Fibroblast of villous mesenchyme (primary cell): ENCODE measurements around the gene OSBPL8. TPM values are rescaled to one million over a fixed set of nuclear protein-coding genes. Genes with fewer than 3 reads are reported as not detected.
"Not testable (repeated sequence)": the region's sequence is repeated elsewhere in the genome, so short reads cannot be mapped to it uniquely, and the experiment has no call there.

Experiments
- DNase-seq: peaks from one replicate; pipeline ENCODE4 v3.0.0-alpha.2; 2010; ENCODE audit warnings: low read depth
- H3K4me3 ChIP-seq: 2 replicates; pipeline ENCODE4 v1.5.1; 2011; ENCODE audit warnings: low read depth, mild to moderate bottlenecking, low read length
- total RNA-seq: library from RNA; depleted of rRNA; stranded (reverse); fragments of >200 nt; gene quantifications from 2 replicates; pipeline ENCODE4 v1.2.3, GENCODE V29; 2012
- TF ChIP-seq, protein P1 (sequence below): IDR thresholded peaks from 2 replicates; pipeline ENCODE4 v1.5.1; 2012; ENCODE audit warnings: low read depth, mild to moderate bottlenecking, low read length; ENCODE audit not compliant: insufficient read depth

The OSBPL8 gene
- total RNA-seq, 1 donor: 135 TPM

DNA sequence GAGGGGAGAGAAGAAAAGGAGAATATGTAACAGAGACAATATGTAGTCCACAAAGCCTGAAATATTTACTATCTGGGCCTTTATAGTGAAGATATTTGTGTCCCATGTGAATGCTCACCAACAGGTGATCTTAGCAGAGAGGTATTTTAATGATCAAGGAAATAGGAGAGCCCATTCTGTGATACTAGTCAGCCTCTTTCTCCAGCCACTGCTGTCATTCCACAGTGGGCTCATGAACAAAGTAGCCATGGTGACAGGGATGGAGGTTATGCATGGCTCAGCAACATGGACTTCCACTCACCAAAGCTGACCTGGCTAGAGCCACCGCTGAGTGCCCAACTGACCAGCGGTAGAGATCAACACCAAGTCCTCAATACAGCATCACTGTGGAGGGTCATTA lies 58.2 kb downstream of the OSBPL8 start:
- TF ChIP-seq, protein P1, sequence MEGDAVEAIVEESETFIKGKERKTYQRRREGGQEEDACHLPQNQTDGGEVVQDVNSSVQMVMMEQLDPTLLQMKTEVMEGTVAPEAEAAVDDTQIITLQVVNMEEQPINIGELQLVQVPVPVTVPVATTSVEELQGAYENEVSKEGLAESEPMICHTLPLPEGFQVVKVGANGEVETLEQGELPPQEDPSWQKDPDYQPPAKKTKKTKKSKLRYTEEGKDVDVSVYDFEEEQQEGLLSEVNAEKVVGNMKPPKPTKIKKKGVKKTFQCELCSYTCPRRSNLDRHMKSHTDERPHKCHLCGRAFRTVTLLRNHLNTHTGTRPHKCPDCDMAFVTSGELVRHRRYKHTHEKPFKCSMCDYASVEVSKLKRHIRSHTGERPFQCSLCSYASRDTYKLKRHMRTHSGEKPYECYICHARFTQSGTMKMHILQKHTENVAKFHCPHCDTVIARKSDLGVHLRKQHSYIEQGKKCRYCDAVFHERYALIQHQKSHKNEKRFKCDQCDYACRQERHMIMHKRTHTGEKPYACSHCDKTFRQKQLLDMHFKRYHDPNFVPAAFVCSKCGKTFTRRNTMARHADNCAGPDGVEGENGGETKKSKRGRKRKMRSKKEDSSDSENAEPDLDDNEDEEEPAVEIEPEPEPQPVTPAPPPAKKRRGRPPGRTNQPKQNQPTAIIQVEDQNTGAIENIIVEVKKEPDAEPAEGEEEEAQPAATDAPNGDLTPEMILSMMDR: no peak
- H3K4me3 ChIP-seq: no peak overlapping the region
- DNase-seq: no peak

DNA sequence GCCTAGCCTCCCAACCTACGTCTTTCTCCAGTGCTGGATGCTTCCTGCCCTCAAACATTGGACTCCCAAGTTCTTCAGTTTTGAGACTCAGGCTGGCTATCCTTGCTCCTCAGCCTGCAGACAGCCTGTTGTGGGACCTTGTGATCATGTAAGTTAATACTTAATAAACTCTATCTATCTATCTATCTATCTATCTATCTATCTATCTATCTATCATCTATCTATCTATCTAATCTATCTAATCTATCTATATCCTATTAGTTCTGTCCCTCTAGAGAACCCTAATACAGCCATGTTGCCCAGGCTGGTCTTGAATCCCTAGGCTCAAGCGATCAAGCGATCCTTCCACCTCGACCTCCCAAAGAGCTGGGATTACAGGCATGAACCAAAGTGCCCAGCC lies 60.4 kb downstream of the OSBPL8 start:
- H3K4me3 ChIP-seq, DNase-seq: not testable (repeated sequence)

- H3K4me3 ChIP-seq: no peak overlapping the region
- TF ChIP-seq, protein P1: no peak
- DNase-seq: peak; percentile 12
Observed at GRCh38 chr12:76495556-76495955, 64.0 kb downstream of the OSBPL8 start.

DNA sequence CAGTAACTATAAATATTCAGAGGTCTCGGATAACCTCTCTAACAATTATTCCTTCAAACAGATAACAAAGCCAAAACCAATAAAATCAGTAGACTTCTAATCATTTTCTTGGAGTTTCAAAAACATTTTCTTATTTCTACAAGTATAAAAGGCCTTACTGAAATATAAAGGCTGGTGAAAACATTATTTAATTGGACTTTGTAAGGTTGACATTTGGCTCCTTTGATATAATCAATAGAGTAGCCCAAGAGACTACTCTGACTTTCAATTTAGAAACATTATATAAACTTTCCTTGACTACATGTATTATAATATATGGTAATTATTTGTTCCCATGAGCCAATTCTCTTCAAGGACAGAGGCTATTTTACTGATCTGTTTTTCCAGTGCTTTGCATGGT lies 68.3 kb downstream of the OSBPL8 start:
- TF ChIP-seq, protein P1: no peak
- no peak overlapping the region for H3K4me3 ChIP-seq
- DNase-seq: no peak

GRCh38 chr12:76490763-76491162 lies 68.8 kb downstream of the OSBPL8 start:
- no peak overlapping the region for H3K4me3 ChIP-seq
- no peak for DNase-seq
- TF ChIP-seq, protein P1: no peak

DNA sequence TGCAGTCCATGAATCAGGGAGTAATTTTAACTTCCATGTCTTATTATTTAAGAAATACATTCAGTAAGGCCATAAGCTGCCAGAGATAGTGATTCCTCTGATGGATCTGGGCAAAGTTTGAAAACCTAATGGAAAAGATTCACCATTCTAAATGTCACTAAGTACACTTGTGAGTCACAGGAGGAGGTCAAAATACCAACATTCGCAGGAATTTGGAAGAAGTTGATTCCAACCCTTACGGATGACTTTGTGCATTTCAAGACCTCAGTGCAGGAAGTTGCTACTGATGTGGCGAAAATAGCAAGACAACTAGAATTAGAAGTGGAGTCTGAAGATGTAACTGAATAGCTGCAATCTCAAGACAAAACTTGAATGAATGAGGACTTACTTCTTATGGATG lies 69.8 kb downstream of the OSBPL8 start:
- TF ChIP-seq, protein P1: no peak
- DNase-seq: no peak

DNA sequence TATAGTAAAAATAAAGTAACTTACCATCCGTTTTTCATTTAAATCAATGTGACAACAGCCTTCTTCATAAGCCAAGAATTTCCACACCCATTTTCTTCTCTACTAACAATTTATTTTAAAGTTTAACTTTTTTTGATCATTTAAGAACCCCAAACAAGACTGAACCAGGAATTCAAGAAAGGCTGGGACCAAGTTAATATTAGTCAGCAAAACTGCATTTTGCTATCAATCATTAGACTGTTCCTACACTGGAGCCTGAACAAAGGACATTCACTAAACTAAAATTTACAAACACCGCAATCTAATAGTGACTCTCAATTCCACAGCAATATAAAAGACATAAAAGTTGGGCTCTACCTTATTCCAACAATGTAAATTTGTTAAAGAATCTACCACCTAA lies 73.6 kb downstream of the OSBPL8 start:
- no peak for DNase-seq
- no peak overlapping the region for H3K4me3 ChIP-seq

More for the DNA sequence above, 69.8 kb downstream of the OSBPL8 start:
- H3K4me3 ChIP-seq: no peak overlapping the region

More for the DNA sequence above, 73.6 kb downstream of the OSBPL8 start:
- TF ChIP-seq, protein P1: no peak
